HG03571 (cell line): ENCODE data around the gene ACSS1.

Experiments used
- ATAC-seq: cut with Tn5 transposase; IDR thresholded peaks from one replicate; pipeline ENCODE4 v1.9.1; 2021; ENCODE audit not compliant: unreplicated experiment

The ACSS1 gene

GRCh38 chr20:24996449-24997377 is 61.2 kb downstream of the ACSS1 start:
- ATAC-seq: no peak

GRCh38 chr20:24995741-24996448 is 62.0 kb downstream of the ACSS1 start:
- ATAC-seq: no peak

- ATAC-seq: no peak
Measured at GRCh38 chr20:24994470-24995368, 63.2 kb downstream of the ACSS1 start.

DNA sequence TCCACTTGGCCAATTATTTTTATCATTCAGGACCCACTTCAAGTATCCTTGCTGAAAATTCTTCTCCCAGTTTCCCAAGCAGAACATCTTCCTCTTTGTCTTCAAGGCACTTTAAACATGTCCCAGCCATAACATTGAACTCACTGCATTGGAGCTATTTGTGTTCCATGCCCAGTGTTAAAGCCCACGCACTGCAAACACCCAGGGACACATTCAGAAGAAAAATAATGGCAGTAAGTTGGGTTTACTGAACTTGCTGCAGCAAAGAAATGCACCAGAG is 63.8 kb downstream of the ACSS1 start:
- ATAC-seq: no peak

DNA sequence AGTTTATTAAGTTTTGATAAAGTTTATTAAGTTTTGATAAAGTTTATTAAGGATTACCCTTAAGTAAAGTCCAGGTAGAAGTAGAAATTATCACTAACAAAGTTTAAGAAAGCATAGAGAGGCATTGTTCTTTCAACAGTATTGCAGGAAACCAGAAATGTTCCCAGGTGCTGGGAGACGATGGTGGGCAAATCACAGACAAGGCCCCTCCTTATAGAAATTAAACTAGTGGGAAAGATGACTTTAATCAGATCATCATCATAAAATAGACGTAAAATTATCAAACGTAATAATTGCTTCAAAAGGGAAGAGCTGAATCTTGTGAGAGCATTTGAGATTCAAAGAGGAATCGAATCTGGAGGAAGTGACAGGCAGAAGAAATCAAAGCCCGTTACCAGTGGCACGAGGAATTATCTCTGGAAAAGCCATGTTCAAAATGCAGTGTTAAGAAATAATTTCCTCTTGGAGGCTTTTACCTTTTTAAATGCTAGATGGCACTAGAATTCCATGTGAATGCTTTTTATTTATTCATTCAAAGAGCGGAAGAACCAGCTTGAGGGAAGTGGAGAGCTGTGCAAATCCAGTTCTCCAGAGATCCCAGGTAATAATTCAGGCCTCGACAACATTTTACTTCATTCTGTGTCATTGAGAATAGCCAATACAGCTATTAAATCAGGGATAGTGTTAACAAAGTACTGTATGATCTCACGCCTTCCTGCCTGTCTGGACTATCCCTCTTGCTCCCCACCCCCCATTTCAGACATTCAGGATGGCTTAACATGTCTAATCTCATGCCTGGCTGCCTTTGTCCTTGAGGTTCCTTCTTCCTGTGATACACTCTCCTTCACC is 64.4 kb downstream of the ACSS1 start:
- ATAC-seq: no peak

DNA sequence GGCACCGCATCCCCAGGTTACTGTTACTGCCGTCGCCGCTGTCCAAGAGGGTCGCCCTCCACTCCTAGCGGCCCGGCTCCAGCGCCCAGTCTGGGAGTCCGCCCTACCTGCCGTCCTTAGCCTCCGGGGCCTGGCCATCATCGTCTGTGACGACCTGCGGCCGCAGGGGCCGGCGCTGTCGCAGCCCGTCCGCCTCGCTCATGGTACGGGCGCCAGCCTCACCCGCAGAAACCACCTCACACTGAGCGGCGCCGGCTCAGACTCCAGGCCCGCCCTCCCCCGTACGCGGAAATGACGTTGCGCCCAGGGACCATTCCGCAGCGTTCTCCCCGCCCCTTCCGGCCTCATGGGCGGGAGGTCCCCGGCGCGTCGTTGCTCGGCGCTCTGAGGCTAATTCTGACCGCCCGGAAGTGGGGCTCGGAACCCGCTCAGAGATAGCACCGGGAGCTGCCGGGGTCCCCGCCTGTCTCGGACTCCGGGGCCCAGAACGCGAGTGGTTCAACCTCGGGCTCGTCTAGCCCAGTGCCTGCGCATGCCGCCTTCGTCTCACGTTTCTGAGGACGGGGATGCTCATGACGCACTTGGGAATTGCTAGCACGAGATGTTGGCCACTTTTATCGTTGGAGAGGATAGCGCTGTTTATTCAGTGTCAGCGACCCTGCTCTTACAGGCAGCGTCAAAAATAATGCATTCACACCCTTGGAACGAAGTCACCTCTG is 65.3 kb downstream of the ACSS1 start, which contains the start of gene APMAP:
TSS of gene APMAP (minus strand) at position 265 of the 719 bp plus-strand sequence. CDS start at position 202, 63 bp downstream.
- ATAC-seq: peak; percentile 95

- peak; percentile 20 for ATAC-seq
Measured at GRCh38 chr20:24991897-24992486, 65.9 kb downstream of the ACSS1 start.

DNA sequence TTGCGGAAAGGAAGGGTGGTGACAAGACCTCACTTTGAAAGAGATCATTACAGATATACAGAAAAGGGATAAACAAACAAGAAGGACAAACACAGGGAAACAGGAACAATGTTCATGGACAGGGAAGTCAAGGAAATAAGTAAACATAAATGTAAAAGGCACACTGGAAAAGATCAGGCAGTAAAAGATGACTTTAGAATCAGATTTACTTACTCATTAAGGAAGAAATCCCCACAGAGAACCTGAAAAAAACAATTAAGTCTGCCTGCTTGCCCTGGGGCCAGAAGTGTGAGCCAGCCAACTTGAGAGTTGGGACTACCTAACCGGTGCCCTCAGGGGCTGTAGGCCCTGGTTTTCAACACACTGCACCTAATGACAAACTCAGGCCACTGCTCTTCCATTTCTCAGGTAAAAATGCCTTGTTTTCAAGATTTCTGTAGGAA is 67.1 kb downstream of the ACSS1 start:
- no peak for ATAC-seq

- no peak for ATAC-seq
Measured at GRCh38 chr20:24989162-24989561, 68.8 kb downstream of the ACSS1 start.

DNA sequence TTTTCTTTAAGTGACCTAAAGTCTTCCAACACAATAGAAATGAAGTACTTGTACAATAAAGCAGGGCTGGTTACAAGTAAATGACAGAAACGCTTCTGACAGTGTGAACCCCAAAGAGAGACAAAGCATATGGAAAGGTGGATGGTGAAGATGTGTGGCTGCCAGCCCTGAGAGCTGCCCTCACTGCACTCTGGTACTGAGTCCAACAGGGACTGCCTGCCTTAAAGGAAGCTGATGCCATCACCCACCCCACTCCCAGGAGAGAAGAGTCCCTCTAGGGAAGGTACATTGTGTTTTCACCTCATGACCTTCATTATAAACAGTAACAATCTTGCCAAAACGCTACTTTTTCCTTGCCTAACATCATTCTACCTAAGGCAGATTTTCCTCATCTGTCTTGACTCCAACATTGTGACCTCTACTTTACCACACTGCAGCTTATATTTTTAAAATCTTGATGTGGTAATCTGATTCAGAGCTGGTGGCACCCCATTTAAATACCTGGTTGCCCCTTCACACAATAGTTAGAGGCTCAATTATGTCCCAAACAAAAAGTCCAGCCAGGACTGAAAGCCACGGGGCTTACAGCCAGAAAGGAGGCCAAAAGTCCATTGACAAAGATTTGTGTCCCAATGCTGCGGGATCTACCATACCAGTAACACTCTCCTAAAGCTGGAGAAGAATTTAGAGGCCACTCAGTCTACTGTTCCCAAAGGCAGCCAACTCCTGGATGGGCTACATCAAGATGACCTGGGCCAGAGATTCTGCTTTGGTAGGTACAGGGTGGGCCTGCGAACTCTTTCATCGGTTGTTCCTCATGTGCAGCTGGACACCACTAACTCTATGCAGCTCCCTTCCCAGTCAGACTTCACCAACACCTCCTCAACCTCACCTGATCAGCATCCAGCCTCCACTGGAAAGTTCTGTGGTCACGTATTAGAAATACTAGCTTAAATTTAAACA is 69.8 kb downstream of the ACSS1 start:
- ATAC-seq: no peak

- no peak for ATAC-seq
Measured at GRCh38 chr20:24987244-24987643, 70.7 kb downstream of the ACSS1 start.

GRCh38 chr20:24986436-24987015 is 71.4 kb downstream of the ACSS1 start:
- no peak for ATAC-seq

- no peak for ATAC-seq
Measured at GRCh38 chr20:24985802-24986201, 72.1 kb downstream of the ACSS1 start.

- no peak for ATAC-seq
Measured at GRCh38 chr20:24984961-24985640, 72.8 kb downstream of the ACSS1 start.

GRCh38 chr20:24983896-24984295 is 74.0 kb downstream of the ACSS1 start:
- ATAC-seq: no peak

GRCh38 chr20:24981790-24982189 is 76.1 kb downstream of the ACSS1 start:
- no peak for ATAC-seq

DNA sequence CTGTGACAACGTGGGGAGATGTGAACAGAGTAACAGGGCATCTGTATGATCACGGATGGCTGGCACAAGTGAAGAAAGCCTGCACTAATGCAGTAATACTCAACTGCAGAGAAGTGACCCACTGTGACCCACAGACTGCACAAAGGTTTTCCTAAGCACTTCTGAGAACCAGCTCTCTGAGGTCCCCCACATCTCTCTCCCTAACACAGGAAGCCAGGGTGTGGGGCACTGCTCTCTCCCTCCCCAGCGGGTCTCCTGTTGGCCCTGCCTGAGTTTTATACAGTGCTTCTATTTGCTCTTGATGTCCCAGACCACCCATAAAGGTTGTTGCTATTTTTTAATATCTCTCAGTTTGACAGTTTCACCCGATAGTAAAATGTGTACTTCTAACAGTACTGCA is 76.7 kb downstream of the ACSS1 start:
- ATAC-seq: no peak
